Inflammatory macrophage treated with lipopolysaccharide for 1 hour (primary cell): ENCODE results near the gene ARHGEF10L.
A peak's percentile ranks its signal among the peaks of the same experiment; 100 is the strongest.

Experiments used
- DNase-seq, 2 donors: peaks; one replicate each; pipeline ENCODE4 v3.0.0-alpha.2; 2020 to 2022

Gene ARHGEF10L

DNA sequence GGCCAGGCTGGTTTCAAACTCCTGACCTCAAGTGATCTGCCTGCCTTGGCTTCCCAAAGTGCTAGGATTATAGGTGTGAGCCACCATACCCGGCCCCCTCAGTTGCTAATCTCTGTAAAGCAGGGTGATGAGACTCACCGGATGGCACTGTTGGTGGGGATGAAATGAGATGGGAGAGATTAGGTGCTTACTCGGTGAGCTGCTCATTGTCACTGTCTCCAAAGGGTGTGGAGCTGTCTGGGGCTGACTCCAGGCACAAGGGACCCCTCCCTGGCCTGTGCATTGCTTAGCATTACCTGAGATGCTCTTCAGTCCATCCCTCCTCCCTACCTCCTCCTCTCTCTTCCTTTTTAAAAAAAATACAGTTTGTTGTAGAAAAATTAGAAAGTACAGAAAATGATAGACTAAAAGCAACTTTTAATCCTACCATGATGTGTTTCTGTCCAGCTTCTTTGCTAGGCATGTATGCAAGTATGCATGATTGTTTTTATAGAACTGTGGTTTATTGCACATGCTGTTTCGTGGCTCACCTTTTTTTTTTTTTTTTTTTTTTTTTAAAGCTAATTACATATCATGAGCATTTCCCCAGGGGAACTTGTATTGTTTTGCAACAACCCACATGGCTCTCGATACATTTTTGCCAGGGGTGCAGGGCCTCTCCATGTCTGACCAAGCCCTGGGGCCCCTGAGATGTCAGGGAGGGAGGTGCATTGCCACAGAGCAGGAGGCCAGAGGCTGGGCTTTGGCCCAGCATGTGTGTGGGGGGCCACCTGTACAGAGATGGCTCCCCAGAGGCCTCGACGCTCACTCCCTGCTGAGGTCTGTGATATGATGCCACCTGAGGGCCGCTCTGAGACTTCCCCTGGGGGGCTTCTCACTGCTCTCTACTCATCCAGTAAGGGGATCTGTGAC, 55.4 kb downstream of the ARHGEF10L start:
- no peak for DNase-seq

DNA sequence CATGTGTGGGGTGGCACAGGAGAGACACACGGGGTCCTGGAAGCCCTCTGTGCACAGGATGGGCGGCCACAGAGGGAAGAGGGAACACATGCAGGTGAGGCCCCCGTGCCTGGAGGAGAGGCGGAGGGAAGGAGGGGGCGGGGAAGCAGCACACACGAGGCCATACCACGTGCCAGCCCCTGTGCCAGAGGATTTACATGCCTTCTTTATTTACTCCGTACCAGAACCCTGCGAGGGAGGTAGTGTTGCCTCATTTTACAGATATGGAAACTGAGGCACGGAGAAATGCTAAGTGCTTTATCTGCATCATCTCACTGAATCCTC, 56.1 kb downstream of the ARHGEF10L start:
- no peak for DNase-seq

DNA sequence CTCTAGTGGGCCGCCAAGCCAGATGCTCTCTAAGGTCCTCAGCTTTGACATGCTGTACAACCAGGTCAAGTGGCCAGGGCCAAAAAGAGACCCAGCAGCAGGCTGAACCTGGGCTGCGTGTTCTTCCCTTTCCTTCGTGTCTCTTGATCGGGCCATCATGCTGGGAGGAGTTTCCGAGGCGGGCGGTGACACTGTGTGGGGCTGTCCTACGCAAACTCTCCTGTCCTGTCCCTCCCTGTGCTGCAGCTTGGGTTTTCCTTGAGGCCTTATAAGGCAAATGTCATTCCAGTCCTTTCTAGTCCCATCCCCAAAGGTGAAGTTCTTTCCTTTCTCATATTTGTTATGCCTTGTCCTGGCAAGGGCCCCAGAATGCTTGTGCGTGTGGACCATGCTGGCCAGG, 56.7 kb downstream of the ARHGEF10L start:
- DNase-seq, result no peak

DNA sequence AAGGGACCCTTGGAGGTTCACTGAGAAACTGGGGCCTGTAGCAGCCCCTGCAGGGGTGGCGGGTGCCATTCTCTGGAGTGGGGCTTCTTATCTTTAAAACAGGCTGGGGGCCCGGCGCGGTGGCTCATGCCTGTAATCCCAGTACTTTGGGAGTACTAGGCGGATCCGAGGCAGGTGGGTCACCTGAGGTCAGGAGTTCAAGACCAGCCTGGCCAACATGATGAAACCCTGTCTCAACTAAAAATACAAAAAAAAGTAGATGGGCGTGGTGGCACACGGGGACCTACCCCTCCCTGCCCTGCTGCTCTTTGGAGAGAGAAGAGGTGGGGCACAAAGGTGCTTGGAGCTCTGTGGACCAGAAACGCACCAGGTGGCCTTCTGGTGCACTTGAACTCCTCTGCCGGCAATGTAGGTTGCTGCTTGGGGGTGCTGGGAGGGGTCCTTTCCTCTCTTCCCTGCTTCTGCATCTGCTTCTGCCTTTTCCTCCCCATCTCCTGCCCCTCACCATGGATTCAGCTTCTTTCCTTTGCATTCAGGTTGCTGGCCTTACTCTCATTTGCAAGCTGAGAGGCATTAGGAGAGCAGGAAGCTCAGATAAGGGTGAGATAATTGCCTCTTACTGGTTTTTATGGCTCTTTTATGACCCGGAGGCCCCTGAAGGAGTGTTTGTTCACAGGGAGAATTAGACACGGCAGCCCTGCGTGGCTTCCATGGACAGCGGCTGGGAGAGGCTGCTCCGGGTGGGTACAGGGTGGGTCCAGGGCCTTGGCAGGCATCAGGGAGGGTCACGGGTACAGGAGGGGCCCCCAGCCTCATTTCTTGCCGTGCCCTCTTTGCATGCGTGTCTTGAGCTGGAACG, 57.4 kb downstream of the ARHGEF10L start:
- no peak for DNase-seq

DNA sequence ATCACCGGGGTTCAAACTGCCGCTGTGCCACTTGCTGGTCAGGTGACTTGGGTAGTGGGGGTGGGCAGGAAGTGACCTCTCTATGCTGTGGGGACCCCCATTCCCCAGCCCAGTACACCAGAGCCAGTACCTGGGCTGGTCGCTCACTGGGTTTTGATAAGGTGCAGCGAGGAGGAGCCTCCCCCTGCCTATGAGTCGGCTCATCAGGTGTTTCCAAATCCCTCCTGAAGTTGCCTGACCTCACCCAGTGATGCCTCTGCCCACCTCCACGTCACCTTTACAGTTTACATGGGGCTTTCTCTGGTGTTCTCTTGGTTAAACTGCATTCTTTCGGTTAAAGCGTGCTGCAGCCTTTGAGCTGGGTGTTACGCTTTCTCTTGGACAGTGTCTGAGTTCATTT, 58.2 kb downstream of the ARHGEF10L start:
- DNase-seq, result no peak

DNA sequence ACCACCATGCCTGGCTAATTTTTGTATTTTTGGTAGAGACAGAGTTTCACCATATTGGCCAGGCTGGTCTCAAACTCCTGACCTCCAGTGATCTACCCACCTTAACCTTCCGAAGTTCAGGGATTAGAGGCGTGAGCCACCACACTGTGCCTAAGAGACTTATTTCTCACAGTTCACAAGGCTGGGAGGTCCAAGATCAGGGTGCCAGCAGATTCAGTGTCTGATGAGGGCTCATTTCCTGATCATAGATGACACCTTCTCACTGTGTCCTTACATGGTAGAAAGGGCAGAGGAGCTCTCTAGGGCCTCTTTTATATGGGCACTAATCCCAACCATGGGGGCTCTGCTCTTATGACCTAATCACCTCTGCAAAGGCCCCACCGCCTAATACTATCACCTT, 58.8 kb downstream of the ARHGEF10L start:
- DNase-seq, result no peak

DNA sequence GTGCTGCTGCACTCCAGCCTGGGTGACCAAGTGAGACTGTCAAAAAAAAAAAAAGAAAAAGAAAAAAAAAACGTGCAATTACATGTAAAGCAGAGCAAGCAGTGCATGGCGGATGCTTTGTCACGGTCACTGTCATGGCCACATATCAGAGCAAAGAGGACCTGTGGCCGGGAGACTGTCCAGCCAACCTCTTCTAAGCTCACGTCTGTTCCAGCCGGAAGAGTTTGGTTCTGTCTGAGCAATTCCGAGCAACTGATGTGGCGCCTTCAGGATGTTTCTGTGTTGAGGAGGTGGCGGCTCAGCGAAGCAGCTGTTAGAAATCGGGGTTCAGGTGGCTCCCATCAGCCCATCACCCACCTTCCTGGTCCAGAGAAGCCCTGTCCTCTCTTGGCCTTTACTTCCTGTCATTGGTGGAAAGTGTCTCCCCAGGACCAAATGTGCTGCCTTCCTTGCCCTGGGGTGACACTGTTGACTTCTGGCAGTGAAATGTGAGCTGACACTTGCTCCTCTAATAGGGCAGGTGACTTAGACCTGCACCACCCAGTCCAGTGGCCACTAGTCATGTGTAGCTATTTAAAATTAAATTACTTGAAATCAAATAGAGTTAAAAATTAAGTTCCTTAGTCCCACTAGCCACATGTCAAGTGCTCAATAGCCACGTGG, 59.9 kb downstream of the ARHGEF10L start:
- no peak for DNase-seq

DNA sequence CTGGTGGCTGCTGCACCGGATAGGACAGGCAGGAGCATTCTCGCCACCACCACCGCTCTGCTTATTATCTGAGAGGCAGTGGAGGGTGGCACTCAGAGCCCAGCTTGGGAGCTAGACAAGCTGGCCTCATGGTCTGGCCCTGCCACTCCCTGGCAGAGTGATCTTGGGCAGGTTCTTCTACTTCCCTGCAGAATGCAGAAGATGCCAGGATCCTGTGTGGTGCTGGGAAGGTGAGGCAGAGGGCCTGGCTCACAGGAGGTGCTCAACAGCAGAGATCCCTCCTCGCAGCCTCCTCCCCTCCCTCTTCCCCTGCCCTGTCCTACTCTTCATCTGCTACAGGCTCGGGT, 60.4 kb downstream of the ARHGEF10L start:
- no peak for DNase-seq

DNA sequence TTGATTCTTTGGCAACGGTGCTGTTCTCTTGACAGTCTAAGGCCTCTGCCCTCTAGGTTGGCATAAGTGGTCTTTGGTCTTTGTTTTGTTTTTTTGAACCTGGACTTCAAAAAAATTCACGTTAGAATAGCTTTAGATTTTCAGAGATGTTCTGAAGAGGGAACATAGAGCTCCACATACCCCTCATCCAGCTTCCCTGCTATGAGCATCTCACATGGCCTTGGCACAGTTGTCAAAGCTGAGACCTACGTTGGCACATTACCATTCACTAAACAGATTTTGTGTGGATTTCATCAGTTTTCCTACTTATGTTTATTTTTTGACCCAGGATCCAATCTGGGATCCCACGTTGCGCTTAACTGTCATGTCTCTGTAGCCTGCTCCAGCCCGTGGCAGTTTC, 60.8 kb downstream of the ARHGEF10L start:
- DNase-seq, result no peak

DNA sequence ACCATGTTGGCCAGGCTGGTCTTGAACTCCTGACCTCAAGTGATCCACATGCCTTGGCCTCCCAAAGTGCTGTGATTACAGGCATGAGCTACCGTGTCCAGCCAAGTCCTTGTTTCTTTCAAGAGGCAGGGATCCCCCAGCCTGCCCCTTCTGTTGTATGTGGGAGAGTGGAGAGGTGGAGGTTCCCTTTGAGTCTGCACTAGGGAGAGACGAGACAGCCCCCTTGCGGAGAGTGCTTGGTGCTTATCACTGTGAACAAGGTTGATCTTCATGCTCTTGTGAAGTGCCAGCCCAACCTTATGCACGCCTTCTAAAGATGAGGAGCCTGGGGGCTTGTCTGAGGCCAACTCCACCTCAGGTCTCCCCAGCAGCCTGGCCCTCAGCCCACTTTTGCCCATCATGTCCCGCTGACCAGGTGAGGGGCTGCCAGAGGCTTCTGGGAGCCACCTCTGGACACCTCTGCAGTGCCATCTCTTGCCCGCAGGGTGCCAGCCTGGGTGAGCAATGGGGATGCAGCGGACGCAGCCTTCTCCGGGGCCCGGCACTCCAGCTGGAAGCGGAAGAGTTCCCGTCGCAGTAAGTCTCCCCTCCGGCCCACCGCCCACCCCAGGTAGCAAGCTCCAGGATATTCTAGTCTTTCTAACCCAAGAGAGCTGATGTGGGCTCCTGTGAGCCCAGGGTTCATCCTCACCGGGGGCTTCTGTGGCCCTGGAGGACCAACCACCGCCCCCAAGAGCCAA, 62.3 kb downstream of the ARHGEF10L start:
- no peak for DNase-seq

DNA sequence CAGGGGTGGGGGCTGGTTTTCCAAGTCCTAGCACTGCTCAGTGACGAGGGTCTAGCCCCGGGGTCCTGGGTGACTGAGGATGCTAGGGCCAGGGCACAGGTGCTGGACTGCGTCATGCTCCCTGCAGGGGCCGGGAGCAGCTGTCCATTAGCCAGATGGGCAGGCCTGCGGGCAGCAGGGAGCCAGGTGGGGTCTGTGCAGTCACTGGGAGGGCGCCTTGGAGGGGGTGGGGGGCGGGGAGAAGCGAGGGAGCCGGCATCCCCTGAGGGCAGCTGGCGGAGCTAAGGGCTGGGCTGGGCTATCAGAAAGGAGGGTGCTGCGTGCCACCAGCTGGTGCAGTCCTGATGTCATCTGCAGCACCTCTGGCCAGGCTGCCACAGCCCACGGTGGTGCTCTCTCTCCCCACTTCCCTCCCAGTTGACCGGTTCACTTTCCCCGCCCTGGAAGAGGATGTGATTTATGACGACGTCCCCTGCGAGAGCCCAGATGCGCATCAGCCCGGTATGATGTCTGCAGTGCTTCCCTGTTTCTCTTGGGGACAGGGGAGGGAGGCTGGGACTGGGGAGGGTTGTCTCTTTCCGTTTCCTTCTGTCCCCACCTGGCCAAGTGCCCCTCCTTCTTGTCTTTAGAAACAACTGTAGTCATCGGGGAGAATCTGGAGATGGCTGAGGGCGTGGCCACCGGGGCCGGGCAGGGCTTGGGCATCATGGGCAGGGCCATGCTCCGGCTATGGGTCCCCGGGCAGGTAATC, 63.8 kb downstream of the ARHGEF10L start:
- DNase-seq, result peak in 1 of 2 donors; percentile 26

DNA sequence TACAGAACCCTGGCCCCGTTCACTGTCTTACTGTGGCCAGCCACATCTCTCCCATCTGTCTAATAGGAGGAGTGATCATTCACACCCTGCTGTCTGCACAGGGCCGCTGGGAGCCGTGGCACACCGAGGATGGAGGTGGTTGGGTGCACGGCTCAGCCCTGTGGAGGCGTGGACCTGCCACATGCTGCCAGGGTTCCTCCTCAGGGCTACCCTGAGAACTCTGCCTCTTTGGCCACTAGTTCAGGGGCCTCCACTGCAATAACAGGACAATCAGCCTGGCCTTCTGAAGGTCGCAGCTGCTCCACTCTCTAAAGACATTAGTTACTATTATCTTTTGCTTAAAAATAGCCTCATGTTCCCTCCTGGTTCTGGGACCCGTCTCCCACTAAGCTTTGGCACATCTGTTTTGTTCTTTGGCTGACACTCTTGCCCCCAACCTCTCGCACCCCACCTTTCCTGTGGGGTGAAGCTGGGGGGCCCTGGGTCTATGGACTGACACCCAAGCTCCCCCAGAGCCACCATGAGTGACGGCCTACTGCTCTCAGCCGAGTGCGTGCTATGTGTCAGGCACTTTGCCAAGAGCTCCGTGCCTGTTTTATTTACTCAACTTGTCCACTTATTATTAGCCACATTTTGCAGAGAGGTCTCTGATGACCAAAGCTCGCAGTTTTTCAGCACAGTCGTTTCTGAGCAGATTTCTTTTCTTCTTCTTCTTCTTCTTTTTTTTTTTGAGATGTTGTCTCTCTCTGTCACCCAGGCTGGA, 66.3 kb downstream of the ARHGEF10L start:
- no peak for DNase-seq

DNA sequence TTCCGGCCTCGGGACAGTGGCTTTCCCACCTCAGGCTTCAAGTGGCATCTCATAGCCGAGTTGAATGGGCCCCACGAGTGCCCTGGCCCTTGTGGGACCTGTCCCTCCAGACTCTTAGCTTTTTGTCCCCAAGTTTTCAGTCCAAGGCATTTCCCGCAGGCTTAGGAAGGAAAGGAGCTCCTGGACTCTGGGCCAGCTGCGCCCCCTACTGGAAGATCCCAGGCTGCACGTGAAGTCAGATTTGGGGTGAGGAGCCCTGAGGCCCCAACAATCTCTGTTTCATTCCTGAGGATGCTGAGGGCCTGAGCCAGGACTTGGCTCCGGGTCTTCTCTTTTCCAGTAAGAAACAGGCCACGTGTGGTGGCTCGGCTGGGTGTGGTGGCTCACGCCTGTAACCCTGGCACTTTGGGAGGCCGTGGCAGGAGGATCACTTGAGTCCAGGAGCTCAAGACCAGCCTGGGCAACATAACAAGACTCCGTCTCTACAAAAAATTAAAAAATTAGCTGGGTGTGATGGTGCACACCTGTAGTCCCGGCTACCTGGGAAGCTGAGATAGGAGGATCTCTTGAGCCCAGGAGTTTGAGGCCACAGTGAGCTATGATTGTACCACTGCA, 67.4 kb downstream of the ARHGEF10L start:
- DNase-seq, result peak; percentile 50 to 94

DNA sequence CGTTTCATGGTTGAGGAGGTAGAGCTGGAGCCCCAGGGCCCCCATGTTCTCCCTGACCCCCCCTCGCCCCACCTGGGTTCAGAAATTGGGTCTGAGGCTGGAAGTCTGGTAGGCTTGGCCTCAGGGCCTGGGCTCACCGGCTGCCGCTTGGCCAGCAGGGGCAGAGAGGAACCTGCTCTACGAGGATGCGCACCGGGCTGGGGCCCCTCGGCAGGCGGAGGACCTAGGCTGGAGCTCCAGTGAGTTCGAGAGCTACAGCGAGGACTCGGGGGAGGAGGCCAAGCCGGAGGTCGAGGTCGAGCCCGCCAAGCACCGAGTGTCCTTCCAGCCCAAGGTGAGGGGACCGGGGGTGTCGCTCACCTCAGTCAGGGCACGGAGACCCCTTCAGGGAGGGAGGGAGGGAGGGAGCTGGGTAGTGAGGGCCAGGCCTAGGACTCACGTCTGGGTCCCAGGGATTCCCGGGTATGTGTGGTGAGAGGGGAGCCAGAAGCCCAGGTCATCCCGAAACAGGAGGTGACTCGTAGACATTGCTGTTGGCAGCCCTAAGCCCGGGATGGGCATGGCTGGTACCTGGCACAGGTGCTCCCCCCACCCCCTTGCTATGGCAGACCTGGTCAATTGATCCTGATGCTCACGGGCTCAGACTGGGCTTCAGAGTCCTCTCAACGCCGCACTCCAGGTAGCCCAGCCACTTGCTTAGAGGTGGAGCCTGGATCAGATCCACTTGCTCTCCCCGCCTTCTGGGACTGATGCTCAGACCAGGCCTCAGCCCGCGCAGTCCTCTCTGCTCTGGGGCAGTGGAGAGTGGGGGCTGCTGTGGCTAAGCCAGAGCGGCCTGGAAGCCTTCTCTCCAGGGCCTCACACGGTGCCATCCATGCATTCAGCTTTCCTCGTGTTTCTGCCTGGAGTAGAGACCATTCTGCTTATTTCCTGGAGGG, 68.4 kb downstream of the ARHGEF10L start:
- no peak for DNase-seq

DNA sequence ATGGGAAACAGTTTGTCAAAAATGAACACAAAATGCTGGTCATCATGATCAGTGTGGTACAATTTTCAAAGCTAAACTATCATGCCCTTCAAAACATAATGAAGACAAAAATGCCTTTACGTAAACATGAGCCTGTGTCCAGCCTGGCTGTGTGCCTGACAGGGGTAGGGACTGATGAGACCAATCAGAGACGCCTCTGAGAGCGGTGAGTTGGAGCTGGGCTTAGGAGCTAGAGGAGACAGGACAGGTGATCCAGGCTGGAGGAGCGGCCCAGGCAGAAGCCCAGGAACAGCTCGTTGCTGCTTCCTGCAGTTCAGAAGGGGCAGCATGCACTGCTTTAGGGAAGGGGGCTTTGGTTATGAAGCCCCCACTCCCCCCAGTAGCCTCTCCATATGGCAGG, 70.0 kb downstream of the ARHGEF10L start:
- no peak for DNase-seq

DNA sequence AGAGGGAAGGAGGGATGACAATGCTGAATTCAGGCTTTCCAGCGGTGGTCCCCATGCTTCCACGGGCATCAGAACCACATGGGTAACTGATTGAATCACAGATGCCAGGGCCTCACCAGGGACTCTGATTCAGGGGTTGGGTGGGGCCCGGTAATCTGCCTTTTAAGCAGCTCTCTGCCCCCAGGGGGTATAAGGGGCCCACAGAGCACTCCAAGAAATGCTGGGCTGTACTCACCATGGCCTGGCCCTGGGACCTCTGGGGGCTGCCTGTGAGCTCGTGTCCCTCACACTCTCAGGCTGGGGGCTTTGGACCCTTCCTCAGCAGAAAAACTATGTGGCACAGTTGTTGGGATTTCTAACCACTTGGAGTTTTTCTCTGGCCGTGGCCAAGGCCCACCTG, 70.6 kb downstream of the ARHGEF10L start:
- no peak for DNase-seq

DNA sequence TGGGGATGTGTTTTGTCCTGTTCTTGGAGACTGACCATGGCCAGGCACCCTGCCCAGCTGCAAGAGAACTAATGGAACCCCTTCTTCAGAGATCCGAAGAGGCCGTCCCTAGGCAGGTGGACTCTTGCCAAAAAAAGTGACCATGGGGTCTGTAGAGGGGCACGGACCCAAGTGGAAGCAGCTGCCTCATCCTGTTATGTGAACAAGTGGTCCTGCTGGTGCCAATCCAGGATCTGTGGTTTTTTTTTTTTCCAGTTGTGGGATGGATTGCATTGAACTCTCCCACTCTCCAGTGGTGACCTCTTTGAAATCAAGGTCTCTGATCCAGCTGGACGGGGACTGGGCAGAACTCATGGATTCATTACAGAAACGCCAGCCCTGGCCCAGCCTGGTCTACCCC, 71.2 kb downstream of the ARHGEF10L start:
- DNase-seq, result no peak

DNA sequence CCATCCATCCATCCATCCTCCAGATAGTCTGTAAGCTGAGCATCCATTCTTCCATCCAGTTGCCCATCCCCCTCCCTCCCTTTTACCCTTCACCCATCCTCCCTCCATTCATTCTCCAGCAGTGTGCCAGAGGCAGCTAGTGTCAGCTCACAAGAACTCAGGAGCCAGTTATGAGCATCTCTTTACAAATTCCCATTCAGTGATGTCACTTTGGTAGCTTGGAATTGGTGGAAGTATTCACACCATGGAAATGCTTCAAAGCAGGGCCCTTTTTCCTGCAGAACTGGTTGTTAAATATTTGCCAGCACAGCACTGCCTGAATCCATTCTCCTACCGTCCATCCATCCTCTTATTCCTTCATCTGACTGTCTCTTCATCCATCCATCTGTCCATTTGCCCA, 72.5 kb downstream of the ARHGEF10L start:
- DNase-seq, result no peak

DNA sequence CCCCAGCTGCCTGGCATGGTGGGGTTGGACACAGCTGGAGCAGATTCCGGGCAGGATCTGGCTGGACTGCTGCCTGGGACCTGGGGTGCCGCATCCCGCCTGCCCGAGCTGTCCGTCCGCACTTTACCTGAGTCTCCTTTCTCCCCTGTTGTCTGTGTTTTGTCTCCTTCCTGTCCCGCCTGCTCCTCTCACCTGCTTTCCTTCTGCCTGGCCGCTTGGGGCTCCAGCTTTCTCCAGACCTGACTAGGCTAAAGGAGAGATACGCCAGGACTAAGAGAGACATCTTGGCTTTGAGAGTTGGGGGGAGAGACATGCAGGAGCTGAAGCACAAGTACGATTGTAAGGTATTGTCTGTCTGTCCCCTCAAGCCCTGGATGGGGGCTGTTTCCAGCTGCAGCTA, 73.3 kb downstream of the ARHGEF10L start:
- no peak for DNase-seq

DNA sequence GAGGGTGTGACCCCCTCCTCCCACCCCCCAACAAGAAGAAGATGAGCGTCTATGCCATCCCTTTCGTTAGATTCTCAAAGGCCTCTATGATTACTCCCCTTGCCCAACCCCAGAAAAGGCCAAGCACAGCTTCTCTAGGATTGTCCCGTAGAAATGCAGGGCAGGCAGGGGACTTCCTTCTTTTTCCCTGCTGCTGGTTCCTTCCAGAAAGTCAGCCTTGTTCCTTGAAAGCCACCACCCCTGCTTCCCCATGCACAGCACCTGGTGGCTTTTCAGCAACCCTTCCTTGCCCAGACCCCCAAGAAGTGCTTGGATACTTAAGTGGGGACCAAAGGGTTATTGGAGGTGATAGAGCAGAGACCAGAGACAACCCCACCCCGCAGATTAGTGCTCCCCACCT, 75.1 kb downstream of the ARHGEF10L start:
- DNase-seq, result peak; percentile 25 to 45
